ENCODE data around the gene MYO1G. TPM values are rescaled to one million over a fixed set of nuclear protein-coding genes. Genes with fewer than 3 reads are reported as not detected.

Gene MYO1G
- total RNA-seq, 2 donors from 2014 or later: 0.11 to 0.33 TPM

GRCh38 chr7:44982970-44983369 lies 4.2 kb upstream of the MYO1G start:
- H3K4me1 Mint-ChIP-seq: peaks cover 28% of the 10 kb centered on the region

DNA sequence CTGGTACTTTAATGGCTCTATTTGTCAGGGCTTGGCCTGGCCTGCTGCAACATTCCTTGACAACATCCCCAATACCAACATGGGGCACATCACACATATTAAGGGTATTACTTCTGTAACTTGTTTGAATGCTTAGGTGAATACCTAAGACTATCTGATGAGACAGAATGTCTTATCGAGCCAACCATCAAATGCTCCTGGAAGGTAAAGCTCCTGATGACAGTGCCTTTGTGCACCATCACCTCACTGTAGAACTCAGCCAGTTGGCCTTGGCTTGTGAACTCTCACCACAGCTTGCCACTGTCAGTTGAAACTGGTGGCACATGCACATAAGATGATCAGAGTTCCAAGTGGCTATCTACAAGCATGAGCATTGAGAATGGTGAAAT lies 3.7 kb upstream of the MYO1G start:
- Mint-ChIP-seq H3K4me1 (peaks cover 24% of the 10 kb centered on the region), H3K27me3 (ENCODE audit: insufficient read depth) (no peaks in the 10 kb centered on the region), H3K9me3 (no peaks in the 10 kb centered on the region), H3K4me3 (no peak overlapping the region), H3K27ac (no peak overlapping the region), H3K36me3 (ENCODE audit: low read depth) (peaks cover 44% of the 10 kb centered on the region)
- Histone ChIP-seq H3K9me3 (ENCODE audit: control insufficient read depth, low read length) (no peaks in the 10 kb centered on the region), H3K36me3 (ENCODE audit: control insufficient read depth, insufficient read depth, low read length) (peaks cover 41% of the 10 kb centered on the region), H3K9ac (ENCODE audit: extremely low read depth, low read length, poor library complexity, severe bottlenecking) (no peak overlapping the region), H3K4me3 (ENCODE audit: low read length) (no peak overlapping the region), H3K27ac (ENCODE audit: low read depth, low read length) (no peak overlapping the region), H3K27me3 (ENCODE audit: control insufficient read depth, insufficient read depth, low read length, poor library complexity, severe bottlenecking) (no peaks in the 10 kb centered on the region), H3K4me1 (ENCODE audit: control insufficient read depth, insufficient read depth, low read length) (no peaks in the 10 kb centered on the region)
- TF ChIP-seq, protein P1, sequence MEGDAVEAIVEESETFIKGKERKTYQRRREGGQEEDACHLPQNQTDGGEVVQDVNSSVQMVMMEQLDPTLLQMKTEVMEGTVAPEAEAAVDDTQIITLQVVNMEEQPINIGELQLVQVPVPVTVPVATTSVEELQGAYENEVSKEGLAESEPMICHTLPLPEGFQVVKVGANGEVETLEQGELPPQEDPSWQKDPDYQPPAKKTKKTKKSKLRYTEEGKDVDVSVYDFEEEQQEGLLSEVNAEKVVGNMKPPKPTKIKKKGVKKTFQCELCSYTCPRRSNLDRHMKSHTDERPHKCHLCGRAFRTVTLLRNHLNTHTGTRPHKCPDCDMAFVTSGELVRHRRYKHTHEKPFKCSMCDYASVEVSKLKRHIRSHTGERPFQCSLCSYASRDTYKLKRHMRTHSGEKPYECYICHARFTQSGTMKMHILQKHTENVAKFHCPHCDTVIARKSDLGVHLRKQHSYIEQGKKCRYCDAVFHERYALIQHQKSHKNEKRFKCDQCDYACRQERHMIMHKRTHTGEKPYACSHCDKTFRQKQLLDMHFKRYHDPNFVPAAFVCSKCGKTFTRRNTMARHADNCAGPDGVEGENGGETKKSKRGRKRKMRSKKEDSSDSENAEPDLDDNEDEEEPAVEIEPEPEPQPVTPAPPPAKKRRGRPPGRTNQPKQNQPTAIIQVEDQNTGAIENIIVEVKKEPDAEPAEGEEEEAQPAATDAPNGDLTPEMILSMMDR (conservative IDR thresholded peaks at IDR 0.05): no peak
- 80 to 93% methylated on average over 1 of the region's 1 CpG for WGBS, 2 experiments (ENCODE audit: insufficient coverage in 1 of 2, insufficient read length in 1 of 2)
- DNase-seq: no peak

More at GRCh38 chr7:44982970-44983369, 4.2 kb upstream of the MYO1G start:
- Mint-ChIP-seq H3K4me3 (no peak overlapping the region), H3K36me3 (ENCODE audit: low read depth) (peaks cover 44% of the 10 kb centered on the region), H3K9me3 (no peaks in the 10 kb centered on the region), H3K27me3 (ENCODE audit: insufficient read depth) (no peaks in the 10 kb centered on the region), H3K27ac (no peak overlapping the region)
- peaks cover 41% of the 10 kb centered on the region for H3K36me3 ChIP-seq (ENCODE audit: control insufficient read depth, insufficient read depth, low read length)
- no peak overlapping the region for H3K4me3 ChIP-seq (ENCODE audit: low read length)
- DNase-seq: no peak
- no peaks in the 10 kb centered on the region for H3K27me3 ChIP-seq (ENCODE audit: control insufficient read depth, insufficient read depth, low read length, poor library complexity, severe bottlenecking)
- H3K9me3 ChIP-seq (ENCODE audit: control insufficient read depth, low read length): no peaks in the 10 kb centered on the region
- no peaks in the 10 kb centered on the region for H3K4me1 ChIP-seq (ENCODE audit: control insufficient read depth, insufficient read depth, low read length)
- H3K27ac ChIP-seq (ENCODE audit: low read depth, low read length): no peak overlapping the region
- TF ChIP-seq, protein P1 (conservative IDR thresholded peaks at IDR 0.05): no peak
- 92 to 100% methylated on average over 1 of the region's 1 CpG for WGBS, 2 experiments (ENCODE audit: insufficient coverage in 1 of 2, insufficient read length in 1 of 2)
- no peak overlapping the region for H3K9ac ChIP-seq (ENCODE audit: extremely low read depth, low read length, poor library complexity, severe bottlenecking)

GRCh38 chr7:44981035-44981706 lies 2.4 kb upstream of the MYO1G start:
- Mint-ChIP-seq H3K36me3 (ENCODE audit: low read depth) (peaks cover 44% of the 10 kb centered on the region), H3K4me3 (no peak overlapping the region), H3K27me3 (ENCODE audit: insufficient read depth) (no peaks in the 10 kb centered on the region), H3K27ac (no peak overlapping the region), H3K9me3 (no peaks in the 10 kb centered on the region), H3K4me1 (peaks cover 19% of the 10 kb centered on the region)
- no peak overlapping the region for H3K9ac ChIP-seq (ENCODE audit: extremely low read depth, low read length, poor library complexity, severe bottlenecking)
- H3K36me3 ChIP-seq (ENCODE audit: control insufficient read depth, insufficient read depth, low read length): peaks cover 41% of the 10 kb centered on the region
- DNase-seq: peak; percentile 44
- TF ChIP-seq, protein P1 (conservative IDR thresholded peaks at IDR 0.05): no peak
- H3K27ac ChIP-seq (ENCODE audit: low read depth, low read length): no peak overlapping the region
- H3K27me3 ChIP-seq (ENCODE audit: control insufficient read depth, insufficient read depth, low read length, poor library complexity, severe bottlenecking): no peaks in the 10 kb centered on the region
- H3K4me3 ChIP-seq (ENCODE audit: low read length): no peak overlapping the region
- H3K4me1 ChIP-seq (ENCODE audit: control insufficient read depth, insufficient read depth, low read length): no peaks in the 10 kb centered on the region
- H3K9me3 ChIP-seq (ENCODE audit: control insufficient read depth, low read length): no peaks in the 10 kb centered on the region
- 81 to 93% methylated on average over 3 to 7 of the region's 7 CpGs for WGBS, 2 experiments (ENCODE audit: insufficient coverage in 1 of 2, insufficient read length in 1 of 2)
